Measurements from ENCODE around the gene AKIP1. TPM values are rescaled to one million over a fixed set of nuclear protein-coding genes. Genes with fewer than 3 reads are reported as not detected.

Gene AKIP1
- total RNA-seq, 1 experiment from 2014 or later = 85.2 TPM

- intact Hi-C loops (cut with micrococcal nuclease; ENCODE audit: unreplicated experiment) = no loop called here
- Histone ChIP-seq H3K27ac (ENCODE audit: low read length) (no peak overlapping the region), H3K4me3 (ENCODE audit: low read depth in 2 of 2, low read length in 2 of 2) (no peak overlapping the region), H3K36me3 (ENCODE audit: control insufficient read depth, insufficient read depth, low read length) (no peaks in the 10 kb centered on the region), H3K27me3 (ENCODE audit: control insufficient read depth, insufficient read depth, low read length) (no peaks in the 10 kb centered on the region), H3K4me1 (ENCODE audit: control insufficient read depth, insufficient read depth, low read length) (no peaks in the 10 kb centered on the region; the same call in 1 of the 2 replicates), H3K9me3 (ENCODE audit: control insufficient read depth, insufficient read depth, low read depth, low read length) (no peaks in the 10 kb centered on the region)
- in situ Hi-C loops (cut with HindIII; ENCODE audit: low pct_unique_long_range_greater_than_20kb, low sequenced_read_pairs) = no loop called here
- DNase-seq (ENCODE audit: low read depth, low spot score) (no peak), ATAC-seq (no peak)
- CTCF ChIA-PET = no interaction called here
- TF ChIP-seq TCF7L2 (IDR thresholded peaks at IDR 0.05; ENCODE audit: low read depth, low read length) (no peak), POLR2AphosphoS5 (IDR thresholded peaks at IDR 0.05; ENCODE audit: low read depth, low read length) (no peak), SIN3A (IDR thresholded peaks at IDR 0.05; ENCODE audit: borderline replicate concordance, insufficient read depth, low read depth, low read length) (no peak), CTCF (IDR thresholded peaks at IDR 0.05) (no peak), REST (IDR thresholded peaks at IDR 0.05; ENCODE audit: insufficient read depth in 1 of 2, low read depth in 2 of 2, low read length in 1 of 2) (no peak)
- no TSS peak for BruUV-seq (replicated peaks)
- POLR2A ChIA-PET = no interaction called here
These were observed 17.2 kb downstream of the AKIP1 start for GRCh38 chr11:8928205-8928604.

- Histone ChIP-seq H3K27ac (ENCODE audit: low read length) (no peak overlapping the region), H3K27me3 (ENCODE audit: control insufficient read depth, insufficient read depth, low read length) (no peaks in the 10 kb centered on the region), H3K4me3 (ENCODE audit: low read depth in 2 of 2, low read length in 2 of 2) (no peak overlapping the region), H3K36me3 (ENCODE audit: control insufficient read depth, insufficient read depth, low read length) (no peaks in the 10 kb centered on the region), H3K4me1 (ENCODE audit: control insufficient read depth, insufficient read depth, low read length) (no peaks in the 10 kb centered on the region; the same call in 1 of the 2 replicates), H3K9me3 (ENCODE audit: control insufficient read depth, insufficient read depth, low read depth, low read length) (no peaks in the 10 kb centered on the region)
- no TSS peak for BruUV-seq (replicated peaks)
- ATAC-seq (no peak), DNase-seq (ENCODE audit: low read depth, low spot score) (no peak)
- TF ChIP-seq CTCF (IDR thresholded peaks at IDR 0.05) = no peak
- no peak for TF ChIP-seq TCF7L2 (IDR thresholded peaks at IDR 0.05; ENCODE audit: low read depth, low read length)
- no peak for TF ChIP-seq REST (IDR thresholded peaks at IDR 0.05; ENCODE audit: insufficient read depth in 1 of 2, low read depth in 2 of 2, low read length in 1 of 2)
- TF ChIP-seq POLR2AphosphoS5 (IDR thresholded peaks at IDR 0.05; ENCODE audit: low read depth, low read length) = no peak
- ChIA-PET POLR2A (interaction anchor here (0.7 kb wide), 1 partner anchor 39 kb away, joined by 6 read pairs; no protein-coding TSS in a partner anchor), CTCF (interaction anchor here (0.7 kb wide), 1 partner anchor 14 kb away, joined by 3 read pairs; no protein-coding TSS in a partner anchor)
- in situ Hi-C loops (cut with HindIII; ENCODE audit: low pct_unique_long_range_greater_than_20kb, low sequenced_read_pairs) = no loop called here
- intact Hi-C loops (cut with micrococcal nuclease; ENCODE audit: unreplicated experiment) = no loop called here
These were observed 18.1 kb downstream of the AKIP1 start for GRCh38 chr11:8928981-8929615.

Data from Panc1 (cell line).